Coronary artery (tissue), 2 donors: ENCODE results near the gene CDKL2.

Experiments used
- DNase-seq: peaks from one replicate; pipeline ENCODE4 v3.0.0-alpha.2; 2017; ENCODE audit warnings: low spot score
- H3K27ac ChIP-seq, 2 donors: fragments of 200-600 bp; sonication (generic); one replicate each; pipeline ENCODE4 v1.5.1; 2016 to 2019
- H3K4me3 ChIP-seq: fragments of 200-600 bp; sonication (generic); 2 replicates; pipeline ENCODE4 v1.5.1; 2016; ENCODE audit warnings: mild to moderate bottlenecking, moderate library complexity
- TF ChIP-seq, protein P1 (sequence below): fragments of 200-600 bp; sonication (generic); IDR thresholded peaks from one replicate; pipeline ENCODE4 v1.5.1; 2019; ENCODE audit warnings: antibody characterized with exemption

Gene CDKL2

DNA sequence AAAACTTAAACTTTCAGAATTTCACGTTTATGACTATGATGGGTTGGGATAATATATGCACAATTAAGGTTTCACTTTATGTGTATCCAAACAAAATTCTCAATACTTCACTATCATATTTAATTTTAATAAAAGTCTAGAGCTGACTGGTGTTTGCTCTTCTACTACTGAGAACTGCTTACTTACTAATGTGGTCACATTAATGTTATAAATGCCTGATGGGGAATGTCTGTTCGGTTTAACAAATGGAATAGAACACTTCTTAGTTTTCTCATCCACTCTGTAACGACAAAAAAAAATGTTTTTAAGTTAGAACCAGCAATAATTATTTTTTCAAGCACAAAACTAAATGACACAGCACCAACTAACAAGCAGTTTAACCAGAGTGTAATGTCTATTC is 34.3 kb downstream of the CDKL2 start:
- no peak overlapping the region for H3K27ac ChIP-seq
- DNase-seq: no peak
- no peak overlapping the region for H3K4me3 ChIP-seq
- TF ChIP-seq, protein P1, sequence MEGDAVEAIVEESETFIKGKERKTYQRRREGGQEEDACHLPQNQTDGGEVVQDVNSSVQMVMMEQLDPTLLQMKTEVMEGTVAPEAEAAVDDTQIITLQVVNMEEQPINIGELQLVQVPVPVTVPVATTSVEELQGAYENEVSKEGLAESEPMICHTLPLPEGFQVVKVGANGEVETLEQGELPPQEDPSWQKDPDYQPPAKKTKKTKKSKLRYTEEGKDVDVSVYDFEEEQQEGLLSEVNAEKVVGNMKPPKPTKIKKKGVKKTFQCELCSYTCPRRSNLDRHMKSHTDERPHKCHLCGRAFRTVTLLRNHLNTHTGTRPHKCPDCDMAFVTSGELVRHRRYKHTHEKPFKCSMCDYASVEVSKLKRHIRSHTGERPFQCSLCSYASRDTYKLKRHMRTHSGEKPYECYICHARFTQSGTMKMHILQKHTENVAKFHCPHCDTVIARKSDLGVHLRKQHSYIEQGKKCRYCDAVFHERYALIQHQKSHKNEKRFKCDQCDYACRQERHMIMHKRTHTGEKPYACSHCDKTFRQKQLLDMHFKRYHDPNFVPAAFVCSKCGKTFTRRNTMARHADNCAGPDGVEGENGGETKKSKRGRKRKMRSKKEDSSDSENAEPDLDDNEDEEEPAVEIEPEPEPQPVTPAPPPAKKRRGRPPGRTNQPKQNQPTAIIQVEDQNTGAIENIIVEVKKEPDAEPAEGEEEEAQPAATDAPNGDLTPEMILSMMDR: no peak

DNA sequence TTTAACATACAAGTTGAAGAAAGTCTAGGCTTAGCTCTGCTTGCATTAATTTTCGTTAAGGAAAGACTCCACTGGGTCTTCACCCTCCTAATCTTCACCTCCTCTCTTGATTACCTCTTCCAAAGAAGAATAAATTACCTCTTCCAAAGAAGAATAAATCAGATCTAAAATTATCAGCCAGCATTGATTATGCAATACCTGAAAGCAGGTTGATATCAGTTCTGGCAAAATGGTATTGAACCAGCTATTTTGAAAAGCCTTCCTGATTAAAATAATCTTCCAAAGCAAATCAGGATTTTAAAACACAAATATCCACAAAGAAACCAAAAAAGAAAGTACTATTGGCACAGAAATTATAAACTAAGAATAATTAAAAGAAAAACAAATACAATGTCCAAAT is 36.9 kb downstream of the CDKL2 start:
- no peak for DNase-seq
- Histone ChIP-seq H3K4me3 (no peak overlapping the region), H3K27ac (no peak overlapping the region)
- TF ChIP-seq, protein P1: no peak

DNA sequence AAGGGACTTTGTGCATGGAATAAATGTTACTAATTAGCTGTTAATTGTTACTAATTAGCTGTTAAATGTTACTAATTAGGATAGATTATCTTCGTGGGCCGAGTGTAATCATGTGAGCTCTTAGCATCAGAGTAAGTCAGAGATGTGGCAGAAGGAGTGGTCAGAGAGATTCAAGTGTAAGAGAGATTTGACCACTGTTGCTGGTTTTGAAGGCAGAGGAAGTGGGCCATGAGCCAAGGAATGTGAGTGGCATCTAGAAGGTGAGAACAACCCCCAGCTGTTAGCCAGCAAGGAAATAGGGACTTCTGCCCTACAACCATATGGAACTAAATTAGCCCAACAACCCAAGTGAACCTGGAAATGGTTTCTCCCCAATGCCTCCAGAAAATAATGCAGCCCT is 46.3 kb downstream of the CDKL2 start:
- Histone ChIP-seq H3K4me3 (no peak overlapping the region), H3K27ac (no peak overlapping the region)
- TF ChIP-seq, protein P1: no peak
- no peak for DNase-seq

DNA sequence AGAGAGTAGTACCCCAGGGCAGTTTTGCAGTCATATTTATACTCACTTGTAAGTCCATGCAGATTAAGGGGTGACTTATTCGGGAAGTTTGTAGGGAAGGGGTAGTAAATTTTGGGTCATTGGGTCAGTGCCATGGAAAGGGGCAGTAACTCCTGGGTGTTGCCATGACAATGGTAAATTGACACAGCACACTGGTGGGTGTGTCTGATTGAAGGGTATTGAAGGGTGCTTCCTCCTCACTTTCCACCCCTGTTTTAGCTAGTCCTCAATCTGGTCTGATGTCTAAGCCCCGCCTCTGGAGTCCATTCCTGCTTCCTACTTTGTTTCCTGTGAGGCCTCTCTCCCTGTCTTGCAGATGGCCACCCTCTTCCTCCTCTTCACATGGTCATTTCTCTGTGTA is 62.6 kb downstream of the CDKL2 start:
- Histone ChIP-seq H3K27ac (no peak overlapping the region), H3K4me3 (no peak overlapping the region)
- TF ChIP-seq, protein P1: no peak
- no peak for DNase-seq

DNA sequence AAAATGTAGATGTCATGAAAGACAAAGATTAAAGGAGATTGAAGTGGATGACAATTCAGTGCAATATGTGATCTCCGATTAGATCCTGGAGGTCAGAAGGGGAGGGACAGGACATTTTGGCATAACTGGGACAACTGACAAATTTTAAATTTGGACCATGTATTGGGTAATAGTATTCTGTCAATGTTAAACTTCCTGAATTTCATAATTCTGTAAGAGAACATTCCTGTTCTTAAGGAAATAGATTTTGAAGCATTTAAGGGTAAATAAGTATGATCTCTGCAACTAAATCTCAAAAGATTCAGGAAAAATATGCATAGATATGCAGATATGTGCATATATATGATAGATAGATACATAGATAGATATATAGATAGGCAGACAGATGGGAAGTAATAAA is 63.4 kb downstream of the CDKL2 start:
- H3K4me3 ChIP-seq: no peak overlapping the region
- no peak overlapping the region for H3K27ac ChIP-seq
- TF ChIP-seq, protein P1: no peak
- DNase-seq: no peak

DNA sequence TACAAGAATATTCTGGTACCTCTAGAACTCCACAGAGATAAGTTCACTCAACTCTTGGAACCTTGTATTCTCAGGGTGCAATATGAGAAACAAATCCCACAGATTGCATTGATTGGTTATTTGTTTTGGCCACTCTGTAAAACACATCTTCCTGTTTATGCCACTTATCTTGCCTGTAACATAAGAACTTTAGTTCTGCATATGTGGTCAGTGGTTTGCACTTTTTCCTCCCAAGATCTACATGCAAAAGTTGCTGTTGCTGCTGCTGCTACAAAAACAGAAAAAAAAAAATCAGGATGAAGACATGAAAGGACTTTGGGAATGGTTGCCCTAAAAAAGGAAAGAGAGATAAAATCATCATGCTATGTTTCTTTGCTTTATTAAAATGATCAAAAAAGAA is 64.8 kb downstream of the CDKL2 start:
- no peak overlapping the region for H3K27ac ChIP-seq
- H3K4me3 ChIP-seq: no peak overlapping the region
- DNase-seq: no peak
- TF ChIP-seq, protein P1: no peak

DNA sequence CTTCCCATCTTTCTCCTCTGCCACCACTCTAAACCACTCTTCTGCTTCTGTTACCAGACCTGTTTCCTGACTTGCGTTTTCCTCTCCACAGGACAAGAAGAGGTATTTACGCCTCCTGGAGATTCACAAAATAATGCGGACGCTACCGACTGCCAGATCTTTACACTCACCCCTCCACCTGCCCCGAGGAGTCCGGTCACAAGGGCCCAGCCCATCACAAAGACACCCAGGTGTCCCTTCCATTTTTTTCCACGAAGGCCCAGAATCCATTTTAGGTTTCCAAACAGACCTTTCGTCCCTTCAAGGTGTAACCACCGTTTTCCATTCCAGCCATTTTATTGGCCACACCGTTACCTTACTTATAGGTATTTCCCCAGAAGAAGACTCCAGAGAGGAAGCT is 66.3 kb downstream of the CDKL2 start:
- no peak overlapping the region for H3K4me3 ChIP-seq
- TF ChIP-seq, protein P1: no peak
- H3K27ac ChIP-seq: no peak overlapping the region
- DNase-seq: no peak
